A673 (cell line): Measurements from ENCODE around the gene NFATC3.

Source experiments
- CTCF ChIP-seq: fragments of 300-800, 200-600 bp; sonication (generic); conservative IDR thresholded peaks from 2 replicates; pipeline ENCODE4 v1.5.1; 2017; ENCODE audit warnings: low read depth, mild to moderate bottlenecking, antibody characterized with exemption, low read length, moderate library complexity, mixed read lengths
- EZH2 ChIP-seq: fragments of 200-600 bp; sonication (generic); IDR thresholded peaks from 2 replicates; pipeline ENCODE4 v1.6.1; 2017; ENCODE audit warnings: borderline replicate concordance, low read depth, mild to moderate bottlenecking, mixed read lengths, antibody characterized with exemption, low read length; ENCODE audit not compliant: poor library complexity, severe bottlenecking

- TF ChIP-seq CTCF (no peak), EZH2 (no peak)
Observed at GRCh38 chr16:68183046-68183445, 97.9 kb downstream of the NFATC3 start.
